Measurements from ENCODE around the gene TIGD2.
"Not testable (repeated sequence)": the region's sequence is repeated elsewhere in the genome, so short reads cannot be mapped to it uniquely, and the experiment has no call there.

Gene TIGD2

DNA sequence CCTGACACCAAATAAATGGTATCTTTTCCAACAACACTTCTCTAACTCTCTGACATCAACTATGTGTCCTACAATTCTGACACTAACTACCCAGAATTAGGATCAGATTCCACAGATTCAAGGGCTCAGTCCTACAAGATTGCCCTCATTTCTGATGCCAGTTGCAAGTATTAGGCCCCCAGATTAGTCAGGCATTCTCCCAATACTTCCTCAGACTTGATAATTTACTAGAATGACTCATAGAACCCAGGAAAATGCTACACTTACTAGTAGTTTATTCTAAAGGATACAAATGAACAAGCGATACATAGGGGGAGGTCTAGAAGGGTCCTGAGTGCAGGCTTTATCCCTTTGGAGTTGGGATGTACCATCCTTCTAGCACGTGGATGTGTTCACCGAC lies 8.5 kb downstream of the TIGD2 start:
- no peak for DNase-seq

DNA sequence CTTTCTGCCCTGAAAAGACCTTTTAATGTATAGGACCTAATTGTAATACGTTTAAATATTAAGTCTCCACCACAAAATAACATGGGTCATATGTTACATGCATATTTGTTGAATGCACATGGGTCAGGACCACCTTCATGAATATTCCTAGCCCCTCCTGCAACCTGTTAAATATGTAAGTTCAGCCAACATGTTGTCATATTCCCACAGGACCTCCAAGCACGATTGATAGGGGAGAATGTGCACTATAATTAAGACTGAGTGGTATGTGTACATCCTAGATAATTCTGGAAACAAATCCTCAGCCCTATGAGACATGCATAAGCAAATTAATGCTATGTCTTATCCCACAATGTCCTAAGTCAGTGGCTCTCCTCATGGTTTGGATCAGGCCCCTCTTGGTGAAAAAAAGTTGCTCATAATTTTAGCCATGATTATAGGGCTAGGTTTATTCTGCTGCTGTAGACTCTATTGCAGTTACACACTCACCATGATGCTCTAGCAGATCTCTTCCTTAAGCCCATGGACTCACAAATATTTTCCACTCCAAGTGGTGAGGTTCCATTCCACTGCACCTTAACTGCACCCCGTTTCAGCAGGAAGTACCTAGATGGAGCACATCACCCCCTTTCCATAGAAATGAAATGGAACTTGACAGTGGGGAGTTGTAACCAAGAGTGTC lies 10.2 kb downstream of the TIGD2 start:
- no peak for DNase-seq

DNA sequence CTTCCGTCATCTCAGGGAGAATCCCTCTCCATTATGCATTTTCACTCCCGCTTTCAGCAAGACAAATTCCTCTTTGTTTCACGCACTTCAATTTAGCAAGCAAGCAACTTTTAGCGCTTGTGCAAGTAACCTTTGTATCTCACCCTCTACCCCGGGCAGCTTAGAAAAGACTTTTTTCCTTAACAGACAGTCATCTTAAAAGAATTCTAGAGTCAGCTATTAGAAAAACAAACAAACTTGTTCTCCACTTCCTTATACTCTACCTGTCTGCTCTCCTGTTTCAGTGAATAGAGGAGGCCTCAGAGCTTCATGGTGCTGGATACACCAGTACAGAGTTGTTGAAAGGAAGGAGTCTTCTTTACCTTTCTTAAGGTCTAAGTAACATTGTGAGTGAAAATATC lies 12.1 kb downstream of the TIGD2 start:
- no peak for DNase-seq

DNA sequence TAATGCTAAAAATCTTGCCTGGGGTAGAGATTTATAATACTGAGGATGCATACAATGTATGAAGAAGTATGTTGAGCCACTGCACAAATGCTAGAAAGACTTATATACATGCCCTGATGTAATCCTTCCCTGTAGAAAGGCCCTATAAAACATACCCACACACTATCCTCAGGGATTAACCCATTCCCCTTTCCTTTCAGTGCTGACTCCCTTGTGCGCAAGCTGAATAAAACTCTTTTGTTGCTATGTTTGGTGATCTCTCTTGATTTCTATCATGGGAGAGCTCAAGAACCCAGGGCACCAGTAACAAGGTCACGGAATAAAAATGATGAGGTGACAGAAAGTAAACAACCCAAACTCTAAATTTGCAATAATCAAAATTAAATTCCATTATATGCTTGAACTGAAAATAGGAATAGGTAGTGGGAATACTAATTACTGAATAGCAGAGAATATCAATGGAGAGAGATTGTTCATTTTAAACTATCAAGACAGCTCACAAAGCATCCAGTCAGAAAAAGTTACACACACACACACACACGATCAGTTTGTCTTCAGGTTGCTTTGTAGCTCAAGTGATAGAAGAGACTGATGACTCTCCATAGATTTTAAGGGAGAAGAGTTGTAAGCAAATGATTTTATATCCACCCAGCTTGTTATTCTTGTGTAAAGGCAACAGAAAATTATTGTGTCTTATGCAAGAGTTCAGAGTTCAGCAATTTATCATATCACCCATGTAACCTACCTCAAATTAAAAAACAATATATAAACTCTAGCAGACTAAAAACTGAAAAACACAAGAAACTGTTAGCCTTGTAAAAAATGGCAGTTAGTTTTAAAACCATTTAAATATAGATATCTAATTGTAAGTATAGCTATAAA lies 14.8 kb downstream of the TIGD2 start:
- DNase-seq, result no peak

DNA sequence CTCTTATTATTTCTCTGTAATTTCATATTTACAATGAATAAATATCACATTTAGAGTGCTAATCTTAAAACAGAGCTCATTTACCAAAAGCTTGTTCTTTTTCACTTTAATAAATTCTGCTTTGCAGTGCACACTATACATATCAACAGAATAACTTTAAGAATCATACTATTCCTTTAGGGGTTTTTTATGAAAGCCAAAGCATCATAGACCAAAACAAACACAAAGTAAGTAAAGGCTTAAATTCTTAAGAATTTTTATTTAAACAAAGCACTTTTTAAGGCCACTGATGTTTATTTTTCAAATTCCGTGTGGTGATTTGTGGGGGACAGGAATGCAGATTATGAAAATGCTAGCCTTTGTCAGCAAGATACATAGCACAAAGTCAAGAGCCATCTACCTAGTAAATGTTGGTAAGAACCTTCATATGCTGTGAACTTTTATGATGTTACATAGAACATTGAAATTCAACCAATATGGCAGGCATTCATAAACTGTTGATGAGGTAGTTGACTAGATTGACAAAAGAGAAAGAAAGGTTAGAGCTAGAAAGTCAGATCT lies 17.8 kb downstream of the TIGD2 start:
- no peak for DNase-seq

DNA sequence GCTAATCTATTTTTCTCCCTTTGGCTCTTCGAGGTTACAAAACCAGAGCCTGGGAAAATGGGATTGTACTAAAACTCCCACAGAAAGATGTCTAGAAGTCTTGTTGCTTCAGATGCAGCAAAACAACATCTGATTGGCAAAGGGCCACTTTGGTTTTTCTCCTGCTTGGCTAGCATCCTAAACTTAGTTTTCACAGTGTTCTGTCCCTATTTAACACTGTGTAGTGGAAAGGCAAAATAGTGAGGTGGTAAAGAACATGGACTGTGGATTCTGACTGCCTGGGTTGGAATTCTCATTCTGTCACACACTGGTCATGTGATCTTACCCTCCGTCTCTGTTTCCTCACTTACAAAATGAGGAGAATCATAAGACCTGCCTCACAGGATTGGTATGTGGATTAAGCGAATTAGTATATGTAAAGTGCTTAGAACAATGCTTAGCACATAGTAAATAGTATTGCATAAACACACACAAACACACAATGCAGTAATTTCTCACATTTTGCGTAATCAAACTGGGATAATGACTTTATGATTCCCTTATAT lies 23.5 kb downstream of the TIGD2 start:
- DNase-seq, result no peak

DNA sequence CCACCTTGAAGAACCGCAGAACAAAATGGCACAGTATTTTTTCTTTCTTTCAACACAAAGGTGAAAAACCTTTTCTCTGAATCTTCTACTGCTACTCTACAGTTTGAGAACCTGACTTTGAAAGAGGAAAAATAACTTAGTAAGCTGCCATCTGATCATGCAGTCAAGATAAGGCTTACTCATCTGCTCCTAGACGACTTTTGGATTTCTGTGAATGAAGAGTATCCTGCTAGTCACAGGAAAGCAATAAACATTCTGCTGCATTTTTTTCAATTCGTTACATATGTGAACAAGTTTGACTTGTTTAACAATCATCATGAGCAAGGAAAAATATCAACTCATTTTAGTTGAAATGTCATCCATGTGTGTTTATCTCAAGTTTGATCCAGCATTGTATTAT lies 25.2 kb downstream of the TIGD2 start:
- DNase-seq, result no peak

DNA sequence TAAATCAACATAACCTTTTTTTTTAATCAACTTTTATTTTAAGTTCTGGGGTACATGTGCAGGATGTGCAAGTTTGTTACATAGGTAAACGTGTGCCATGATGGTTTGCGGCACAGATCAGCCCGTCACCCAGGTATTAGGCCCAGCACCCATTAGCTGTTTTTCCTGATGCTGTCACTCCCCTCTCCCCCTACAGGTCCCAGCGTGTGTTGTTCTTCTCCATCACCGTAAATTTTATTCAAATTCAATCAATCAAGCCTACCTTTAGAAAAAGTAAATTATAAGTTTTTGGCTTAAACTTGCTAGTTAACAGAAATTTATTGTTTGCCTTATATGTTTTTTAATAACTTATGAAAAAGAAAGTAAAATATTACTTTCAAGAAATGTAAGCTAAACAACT lies 25.9 kb downstream of the TIGD2 start:
- DNase-seq, result no peak

DNA sequence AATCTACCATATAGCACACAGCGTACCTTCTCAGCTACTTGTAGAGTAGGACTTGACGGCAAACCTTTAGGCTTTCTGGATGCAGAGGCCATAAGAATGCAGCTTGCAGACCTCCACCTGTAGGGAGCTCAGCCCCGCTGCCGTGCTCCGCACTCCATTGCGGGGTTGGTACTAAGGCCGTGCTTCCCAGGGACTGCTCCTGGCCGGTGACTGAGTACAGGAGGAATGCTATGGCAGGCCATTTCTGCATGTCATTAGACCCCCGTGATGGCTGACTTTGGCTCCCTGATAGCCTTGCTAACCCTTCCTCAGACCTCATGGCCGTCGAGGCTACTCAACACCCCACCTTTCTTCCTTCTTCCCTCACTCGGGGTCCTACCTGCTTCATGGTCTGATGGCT lies 26.4 kb downstream of the TIGD2 start:
- DNase-seq, result no peak

DNA sequence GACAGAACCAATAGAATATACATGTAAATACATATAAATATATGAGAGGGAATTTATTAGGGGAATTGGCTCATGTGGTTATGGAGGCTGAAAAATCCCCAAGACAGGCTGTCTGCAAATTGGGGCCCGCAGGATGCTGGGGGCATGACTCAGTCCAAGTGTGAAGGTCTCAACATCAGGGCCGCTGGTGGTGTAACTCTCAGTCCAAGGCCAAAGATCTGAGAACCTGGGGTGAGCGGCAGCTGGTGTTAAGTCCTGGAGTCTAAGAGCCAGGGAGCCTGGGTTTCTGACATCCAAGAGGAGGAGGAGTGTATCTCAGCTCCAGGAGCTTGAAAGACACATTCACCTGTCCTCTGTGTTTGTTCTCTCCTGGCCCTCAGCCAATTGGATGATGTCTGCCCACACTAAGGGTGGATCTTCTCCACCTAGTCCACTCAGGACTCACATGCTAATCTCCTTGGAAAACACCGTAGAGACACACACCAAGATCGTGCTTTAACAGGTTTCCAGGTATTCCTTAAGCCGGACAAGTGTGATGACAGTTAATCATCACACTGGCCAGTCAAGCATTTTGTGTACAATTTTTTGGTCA lies 28.9 kb downstream of the TIGD2 start:
- no peak for DNase-seq

DNA sequence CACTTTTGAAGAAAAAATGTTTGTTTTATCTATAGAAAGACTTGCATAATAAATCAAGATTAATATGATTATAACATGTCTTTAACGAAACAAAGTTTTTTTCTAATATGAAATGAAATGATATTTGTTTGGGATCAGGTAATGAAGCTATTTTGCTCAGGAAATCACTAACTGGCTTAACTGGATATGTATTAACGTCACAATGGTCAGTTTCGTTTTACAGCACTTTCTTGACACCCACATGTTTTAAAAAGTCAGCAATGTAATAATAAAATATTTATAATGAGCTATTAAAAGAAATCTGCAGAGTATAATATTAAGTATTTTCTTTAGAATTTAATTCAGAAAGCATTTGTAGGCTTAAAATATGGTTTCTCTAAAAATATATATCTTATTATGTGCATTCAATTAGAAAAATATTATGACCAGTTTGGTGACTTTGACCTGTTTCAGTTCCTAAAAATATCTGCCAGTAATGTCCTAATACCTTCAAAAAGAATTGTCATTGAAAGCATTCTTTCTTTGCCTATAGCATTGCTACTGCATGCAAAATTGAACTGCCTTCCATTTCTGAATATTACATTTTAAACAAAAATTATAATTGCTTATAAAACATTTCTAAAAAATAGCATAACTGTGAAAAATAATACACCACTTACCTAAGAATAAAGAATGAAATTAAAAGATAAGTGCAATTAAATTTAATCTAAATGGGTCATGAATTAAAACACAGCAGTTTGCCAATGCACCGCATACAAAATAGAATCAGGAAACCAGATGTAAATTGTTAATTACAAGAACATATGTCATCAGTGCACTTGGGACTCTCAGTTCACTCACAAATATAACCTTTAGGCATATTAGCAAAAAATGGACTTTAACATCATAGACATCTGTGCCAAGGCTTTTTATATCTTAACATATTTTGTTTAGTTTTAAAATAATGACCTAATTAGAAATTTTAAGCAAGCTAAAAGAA lies 31.6 kb downstream of the TIGD2 start:
- DNase-seq, result no peak

DNA sequence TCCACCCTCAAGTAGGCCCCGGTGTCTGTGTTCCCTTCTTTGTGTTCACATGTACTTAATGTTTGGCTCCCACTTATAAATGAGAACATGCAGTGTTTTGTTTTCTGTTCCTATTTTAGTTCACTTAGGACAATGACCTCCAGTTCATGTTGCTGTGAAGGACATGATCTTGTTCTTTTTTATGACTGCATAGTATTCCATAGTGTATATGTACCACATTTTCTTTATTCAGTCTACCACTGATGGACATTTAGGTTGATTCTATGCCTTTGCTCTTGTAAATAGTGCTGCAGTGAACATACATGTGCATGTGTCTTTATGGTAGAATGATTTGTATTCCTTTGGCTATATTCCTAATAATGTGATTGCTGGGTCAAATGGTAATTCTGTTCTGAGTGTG lies 33.3 kb downstream of the TIGD2 start:
- not testable (repeated sequence) for DNase-seq

DNA sequence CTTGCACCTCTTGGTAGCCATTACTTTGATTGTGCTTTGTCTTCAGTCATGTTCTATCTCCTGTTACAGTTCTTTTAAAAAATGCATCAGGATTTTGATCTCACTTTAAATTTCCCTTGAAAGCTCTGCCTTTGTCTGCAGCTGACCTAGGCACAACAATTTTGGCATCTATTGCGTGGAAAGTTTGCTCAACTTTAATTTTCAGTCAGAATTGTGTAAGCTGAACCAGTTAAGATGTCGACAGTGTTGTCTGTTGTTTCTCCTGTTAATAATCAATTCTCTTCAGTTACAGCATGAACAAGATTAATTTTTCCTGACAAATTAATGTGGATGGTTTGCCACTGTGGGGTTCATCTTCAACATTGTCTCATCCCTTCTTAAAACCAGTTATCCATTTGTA lies 34.9 kb downstream of the TIGD2 start:
- no peak for DNase-seq

DNA sequence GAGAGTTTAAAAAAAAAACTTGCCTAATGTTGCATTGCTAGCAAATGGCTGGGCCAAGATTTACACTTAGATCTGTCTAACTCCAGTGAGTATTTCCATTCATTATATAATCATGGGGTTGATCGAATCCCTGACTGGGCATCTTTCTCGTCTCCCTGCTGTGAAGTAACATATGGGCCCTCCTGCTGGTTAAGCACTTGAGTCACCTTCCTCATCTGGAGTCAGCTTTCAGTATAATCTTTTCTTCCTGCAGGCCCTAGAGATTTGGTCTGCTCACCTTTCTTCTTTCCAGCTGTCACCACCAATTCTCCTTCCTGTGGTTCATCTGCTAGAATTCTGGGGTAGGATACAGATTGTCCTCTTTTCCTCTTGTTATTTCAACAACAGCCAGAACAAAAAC lies 41.6 kb downstream of the TIGD2 start:
- no peak for DNase-seq

DNA sequence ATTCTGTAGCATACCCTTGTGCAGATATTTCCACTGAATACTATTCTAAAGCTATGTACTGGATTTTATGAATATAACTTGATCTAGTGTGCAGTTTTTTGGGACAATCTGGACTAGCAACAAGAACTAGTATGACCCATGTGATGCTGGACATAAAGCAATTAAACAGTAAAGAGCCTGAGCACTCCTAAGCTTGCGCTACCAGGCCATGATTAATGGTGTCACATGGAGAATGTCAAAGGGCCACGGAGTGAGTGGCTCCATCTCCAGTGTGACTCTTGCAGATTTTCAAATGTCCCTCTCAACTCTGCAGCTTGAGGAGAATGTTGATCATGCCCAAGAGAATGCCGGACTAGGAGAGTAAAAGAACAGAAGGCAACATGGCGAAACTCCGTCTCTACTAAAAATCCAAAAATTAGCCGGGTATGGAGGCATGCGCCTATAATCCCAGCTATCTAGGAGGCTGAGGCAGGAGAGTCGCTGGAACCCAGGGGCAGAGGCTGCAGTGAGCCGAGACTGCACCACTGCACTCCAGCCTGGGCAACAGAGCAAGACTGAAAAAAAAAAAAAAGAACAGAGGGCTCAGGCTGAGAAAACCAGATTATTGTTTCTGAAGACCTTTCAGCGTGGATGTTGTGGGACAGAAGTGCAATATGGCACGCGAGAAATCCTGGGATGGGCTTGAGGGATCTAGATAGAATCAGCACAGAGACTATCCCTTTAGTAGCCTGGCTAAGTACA lies 45.0 kb downstream of the TIGD2 start:
- no peak for DNase-seq

DNA sequence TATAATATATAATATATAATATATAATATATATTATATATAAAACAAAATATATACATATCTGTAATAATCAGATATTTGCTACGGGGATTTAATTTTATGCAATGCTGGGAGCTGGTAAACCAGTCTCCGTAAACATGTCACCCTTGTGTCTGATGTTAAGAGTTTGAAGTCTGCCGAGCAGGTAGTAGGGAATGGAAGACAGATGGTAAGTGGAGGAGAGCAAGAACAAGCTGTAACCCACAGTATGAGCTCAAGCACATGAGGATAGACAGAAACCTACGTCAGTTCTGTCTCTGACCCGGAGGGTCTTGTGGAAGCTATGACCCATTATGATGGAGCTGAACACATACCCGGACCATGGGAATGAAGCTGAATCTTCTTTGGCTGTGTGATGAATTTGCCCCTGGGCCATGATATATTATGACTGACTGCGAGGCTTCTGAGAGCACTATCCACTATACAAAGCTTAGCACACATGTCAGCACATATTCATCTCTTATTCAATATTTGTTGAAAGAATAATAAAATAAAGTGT lies 46.2 kb downstream of the TIGD2 start:
- DNase-seq, result no peak

DNA sequence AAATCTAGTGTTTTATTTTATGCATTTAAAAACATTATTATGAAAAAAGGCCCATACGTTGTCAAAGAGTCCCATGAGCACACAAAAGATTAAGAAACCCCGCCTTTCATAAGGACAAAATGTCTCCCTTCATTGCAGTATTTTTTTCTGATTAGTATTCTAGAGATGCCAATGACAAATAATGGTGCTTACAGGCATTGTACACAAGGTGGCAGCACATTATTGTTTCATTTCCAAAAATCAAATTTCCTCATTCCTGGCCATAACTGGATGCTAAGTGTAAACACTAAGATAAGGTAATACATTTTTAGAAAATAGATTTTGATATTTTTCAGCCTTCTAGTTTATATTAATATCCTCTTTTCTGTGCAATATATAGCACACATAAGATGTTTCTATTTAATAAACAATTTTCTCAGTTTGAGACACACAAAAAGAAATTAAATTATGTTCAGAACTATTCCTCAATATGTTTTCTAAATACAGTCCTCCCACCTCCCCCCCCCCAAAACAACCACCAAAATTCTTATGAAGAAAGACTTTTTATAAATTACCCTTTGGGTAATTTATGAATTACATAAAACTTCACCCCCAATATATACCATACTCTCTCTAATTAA lies 47.7 kb downstream of the TIGD2 start:
- peak in 1 of 2 donors; percentile 26 for DNase-seq

DNA sequence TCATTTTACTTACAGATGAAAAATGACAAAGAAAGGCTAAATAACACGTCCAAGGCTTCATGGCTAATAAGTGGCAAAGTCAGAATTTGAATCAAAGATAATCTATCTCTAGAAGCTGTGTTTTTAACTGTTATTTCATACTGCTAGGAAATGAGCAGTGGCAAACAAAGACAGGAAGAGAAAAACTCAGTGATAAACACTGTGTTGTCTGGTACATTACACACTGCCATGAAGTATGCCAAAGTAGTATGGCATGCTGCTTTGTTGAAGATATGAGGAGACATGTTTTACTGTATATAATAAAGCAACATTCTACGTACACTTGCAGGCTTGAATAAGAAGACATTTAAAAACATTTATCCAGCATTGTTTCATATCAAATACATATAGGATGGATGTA lies 49.5 kb downstream of the TIGD2 start:
- no peak for DNase-seq

DNA sequence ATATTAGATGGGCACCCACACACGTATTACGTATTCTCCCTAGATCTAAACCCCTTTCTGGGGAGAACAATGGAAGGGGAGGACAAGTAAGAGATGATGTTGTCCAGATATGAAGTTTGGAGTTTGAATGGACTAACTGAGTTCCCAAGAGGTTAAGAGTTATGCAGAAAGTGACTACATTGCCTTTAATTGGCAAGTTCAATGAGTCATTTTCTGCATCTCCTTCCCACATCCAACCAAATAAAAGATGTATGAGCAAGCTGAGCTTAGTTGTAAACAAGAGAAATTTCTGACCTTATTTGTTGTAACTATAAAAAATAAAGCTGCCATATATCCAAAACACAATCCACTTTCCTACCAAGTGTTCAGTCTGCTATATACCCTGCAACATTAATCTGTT lies 50.5 kb downstream of the TIGD2 start:
- DNase-seq, result no peak

DNA sequence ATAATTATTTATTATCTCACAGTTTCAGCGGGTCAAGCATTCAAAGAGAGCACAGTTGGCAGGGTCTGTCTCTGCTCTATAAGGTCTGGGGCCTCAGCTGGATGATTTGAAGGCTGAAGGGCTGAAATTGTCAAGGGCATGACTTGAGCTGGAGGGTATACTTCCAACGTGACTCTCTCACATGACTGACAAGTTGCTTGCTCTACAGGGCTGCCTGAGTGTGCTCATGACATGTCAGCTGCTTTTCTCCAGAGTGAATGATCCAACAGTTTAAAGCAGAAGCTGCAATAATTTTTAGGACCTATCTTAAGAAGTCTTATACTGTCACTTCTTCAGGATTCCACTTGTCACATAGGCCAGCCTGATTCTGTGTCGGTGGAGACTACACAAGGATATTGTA lies 51.2 kb downstream of the TIGD2 start:
- DNase-seq, result no peak

DNA sequence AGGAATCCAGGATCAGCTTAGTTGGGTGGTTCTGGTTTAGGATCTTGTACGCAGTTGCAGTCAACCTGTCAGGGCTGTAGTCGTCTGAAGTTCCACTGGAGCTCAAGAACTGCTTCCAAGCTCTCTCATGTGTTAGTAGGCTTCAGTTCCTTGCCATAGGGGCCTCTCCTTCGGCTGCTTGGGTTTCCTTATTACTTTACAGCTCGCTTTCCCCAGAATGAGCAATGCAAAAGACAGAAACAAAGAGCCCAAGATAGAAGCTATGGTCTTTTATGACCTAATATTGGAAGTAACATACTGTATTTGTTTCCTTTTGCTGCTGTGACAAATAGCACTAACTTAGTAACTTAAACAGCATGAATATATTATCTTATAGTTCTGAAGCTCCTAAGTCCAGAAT lies 51.7 kb downstream of the TIGD2 start:
- DNase-seq, result no peak

All from bone marrow (tissue), 2 donors.